GM18867 (cell line): ENCODE results near the gene FLVCR2.
"Not testable (repeated sequence)": the region's sequence is repeated elsewhere in the genome, so short reads cannot be mapped to it uniquely, and the experiment has no call there.

Source experiments
- ATAC-seq: cut with Tn5 transposase; IDR thresholded peaks from one replicate; pipeline ENCODE4 v1.9.1; 2021; ENCODE audit warnings: mild to moderate bottlenecking, moderate library complexity; ENCODE audit not compliant: unreplicated experiment

The FLVCR2 gene

DNA sequence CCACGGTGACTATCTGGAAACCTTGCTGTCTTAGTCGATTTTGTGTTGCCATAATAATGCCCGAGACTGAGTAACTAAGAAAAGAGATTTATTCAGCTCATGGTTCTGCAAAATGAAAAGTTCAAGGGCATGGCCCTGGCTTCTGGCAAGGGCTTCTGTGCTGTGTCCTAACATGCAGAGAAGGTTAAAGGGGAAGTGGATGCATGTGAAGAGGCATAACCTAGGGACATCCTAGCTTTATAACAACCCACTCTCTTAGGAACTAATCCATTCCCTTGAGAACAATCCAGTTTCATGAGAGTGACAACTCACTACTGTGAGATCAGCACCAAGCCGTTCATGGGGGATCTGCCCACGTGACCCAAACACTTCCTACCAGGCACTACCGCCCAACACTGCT is 11.5 kb downstream of the FLVCR2 start:
- no peak for ATAC-seq

DNA sequence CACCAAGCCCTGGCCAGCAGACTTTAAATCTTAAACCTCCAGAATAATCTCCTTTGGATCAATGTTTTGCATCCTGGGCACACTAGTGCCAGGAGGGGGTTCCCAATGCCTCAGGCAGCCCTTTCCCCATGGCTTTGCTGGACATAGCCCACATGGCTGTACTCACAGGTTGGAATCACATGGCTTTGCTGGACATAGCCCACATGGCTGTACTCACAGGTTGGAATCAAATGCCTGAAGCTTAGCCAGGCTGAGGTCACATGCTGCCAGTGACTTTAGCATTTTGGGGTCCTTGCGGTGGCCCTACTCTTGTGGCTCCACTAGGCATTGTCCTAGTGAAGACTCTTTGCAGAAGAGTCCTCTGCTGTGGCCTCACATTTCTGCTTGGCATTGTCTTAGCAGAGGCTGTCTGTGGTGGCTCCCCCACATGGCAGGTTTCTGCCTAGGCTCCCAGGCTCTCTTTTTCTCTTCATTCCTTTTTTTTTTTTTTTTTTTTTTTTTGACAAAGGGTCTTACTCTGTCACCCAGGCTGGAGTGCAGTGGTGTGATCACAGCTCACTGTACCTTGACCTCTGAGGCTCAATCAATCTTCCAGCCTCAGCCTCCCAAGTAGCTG is 13.0 kb downstream of the FLVCR2 start:
- no peak for ATAC-seq

DNA sequence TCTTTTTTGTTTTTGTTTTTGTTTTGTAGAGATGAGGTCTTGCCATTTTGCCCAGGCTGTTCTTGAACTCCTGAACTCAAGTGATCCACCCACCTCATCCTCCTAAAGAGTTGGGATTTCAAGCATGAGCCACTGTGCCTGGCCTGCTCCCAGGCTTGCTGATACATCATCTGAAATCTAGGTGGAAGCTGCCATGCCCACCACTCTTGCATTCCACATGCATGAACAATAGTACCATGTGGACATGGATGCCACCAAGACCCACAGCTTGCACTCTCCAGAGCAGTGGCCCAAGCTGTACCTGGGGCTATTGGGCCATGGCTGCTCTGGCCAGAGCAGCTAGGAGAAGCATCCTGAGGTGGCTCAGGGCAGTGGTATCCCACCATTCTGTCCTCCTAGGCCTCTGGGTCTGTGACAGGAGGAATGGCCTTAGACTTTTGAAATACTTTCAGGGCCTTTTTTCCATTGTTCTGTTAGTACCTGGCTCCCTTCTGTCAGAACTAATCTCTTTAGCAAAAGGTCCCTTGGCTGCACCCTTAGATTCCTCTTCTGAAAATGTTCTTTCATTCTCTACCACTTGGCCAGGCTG is 13.7 kb downstream of the FLVCR2 start:
- no peak for ATAC-seq

DNA sequence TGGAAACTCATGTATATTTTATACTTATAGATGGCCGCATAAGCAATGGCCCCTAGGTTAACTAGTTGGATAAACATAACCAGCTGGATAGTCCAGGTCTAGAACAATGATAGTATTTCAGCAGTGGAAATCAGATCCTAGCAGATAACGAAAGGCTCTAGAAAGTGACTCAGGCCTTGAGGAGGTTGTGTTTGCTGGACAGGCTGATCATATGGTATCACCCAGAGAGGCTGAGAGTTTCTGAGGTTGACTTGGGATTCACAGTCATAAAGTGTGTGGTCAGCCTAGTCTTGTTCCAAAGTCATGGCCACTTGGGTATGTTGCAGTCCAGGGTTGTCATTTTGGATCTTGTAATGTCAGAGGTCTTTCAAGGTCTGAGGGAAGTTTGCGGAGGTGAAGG is 16.8 kb downstream of the FLVCR2 start:
- ATAC-seq, result no peak

DNA sequence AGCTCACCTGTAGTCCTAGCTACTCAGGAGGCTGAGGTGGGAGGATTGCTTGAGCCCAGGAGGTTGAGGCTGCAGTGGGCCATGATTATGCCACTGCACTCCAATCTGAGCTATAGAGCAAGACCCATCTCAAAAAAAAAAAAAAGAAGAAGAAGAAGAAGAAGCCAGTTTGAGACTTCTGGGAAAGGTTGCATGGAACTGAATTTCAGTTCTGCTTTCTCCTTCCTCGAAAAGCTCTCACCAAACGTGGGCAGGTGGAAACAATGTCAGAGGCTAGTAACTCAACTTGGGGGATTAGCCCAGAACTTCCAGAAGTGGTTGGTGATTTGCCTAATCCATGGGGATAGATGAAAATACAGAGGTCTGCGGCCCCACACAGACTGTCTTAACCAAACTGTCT is 18.7 kb downstream of the FLVCR2 start:
- no peak for ATAC-seq

DNA sequence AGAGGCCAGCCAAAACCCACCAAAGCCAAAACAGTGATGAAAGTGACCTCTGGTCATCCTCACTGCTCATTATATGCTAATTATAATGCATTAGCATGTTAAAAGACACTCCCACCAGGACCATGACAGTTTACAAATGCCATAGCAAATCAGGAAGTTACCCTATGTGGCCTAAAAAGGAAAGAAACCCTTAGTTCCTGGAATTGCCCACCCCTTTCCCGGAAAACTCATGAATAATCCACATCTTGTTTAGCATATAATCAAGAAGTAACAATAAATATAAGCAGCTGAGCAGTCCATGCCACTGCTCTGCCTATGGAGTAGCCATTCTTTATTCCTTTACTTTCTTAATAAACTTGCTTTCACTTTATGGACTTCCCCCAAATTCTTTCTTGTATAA is 21.7 kb downstream of the FLVCR2 start:
- not testable (repeated sequence) for ATAC-seq

DNA sequence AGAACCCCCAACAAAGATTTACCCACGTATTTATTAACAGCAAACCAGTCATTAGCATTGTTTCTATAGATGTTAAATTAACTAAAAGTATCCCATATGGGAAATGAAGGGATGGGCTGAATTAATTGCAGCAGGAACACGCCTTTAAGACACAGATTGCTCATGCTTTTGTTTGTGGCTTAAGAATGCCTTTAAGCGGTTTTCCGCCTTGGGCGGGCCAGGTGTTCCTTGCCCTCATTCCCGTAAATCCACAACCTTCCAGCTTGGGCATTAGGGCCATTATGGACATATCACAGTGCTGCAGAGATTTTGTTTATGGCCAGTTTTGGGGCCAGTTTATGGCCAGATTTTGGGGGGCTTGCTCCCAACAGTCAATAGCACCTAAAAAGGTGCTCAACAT is 22.6 kb downstream of the FLVCR2 start:
- ATAC-seq, result not testable (repeated sequence)

DNA sequence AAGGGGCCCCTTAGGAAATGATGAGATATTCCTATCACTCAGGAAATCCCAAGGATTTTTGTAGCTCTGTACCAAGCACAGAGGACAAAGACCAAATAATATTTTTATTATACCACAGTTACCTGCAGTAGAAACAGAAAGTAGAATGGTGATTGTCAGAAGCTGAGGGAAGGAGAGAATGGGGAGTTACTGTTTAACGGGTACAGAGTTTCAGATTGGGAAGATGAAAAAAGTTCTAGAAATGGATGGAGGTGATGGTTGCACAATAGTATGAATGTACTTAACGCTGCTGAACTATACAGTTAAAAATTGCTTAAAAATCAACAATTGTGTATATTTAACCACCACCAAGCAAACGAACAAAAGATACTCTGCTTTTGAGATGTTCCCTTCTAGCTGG is 24.1 kb downstream of the FLVCR2 start:
- no peak for ATAC-seq

DNA sequence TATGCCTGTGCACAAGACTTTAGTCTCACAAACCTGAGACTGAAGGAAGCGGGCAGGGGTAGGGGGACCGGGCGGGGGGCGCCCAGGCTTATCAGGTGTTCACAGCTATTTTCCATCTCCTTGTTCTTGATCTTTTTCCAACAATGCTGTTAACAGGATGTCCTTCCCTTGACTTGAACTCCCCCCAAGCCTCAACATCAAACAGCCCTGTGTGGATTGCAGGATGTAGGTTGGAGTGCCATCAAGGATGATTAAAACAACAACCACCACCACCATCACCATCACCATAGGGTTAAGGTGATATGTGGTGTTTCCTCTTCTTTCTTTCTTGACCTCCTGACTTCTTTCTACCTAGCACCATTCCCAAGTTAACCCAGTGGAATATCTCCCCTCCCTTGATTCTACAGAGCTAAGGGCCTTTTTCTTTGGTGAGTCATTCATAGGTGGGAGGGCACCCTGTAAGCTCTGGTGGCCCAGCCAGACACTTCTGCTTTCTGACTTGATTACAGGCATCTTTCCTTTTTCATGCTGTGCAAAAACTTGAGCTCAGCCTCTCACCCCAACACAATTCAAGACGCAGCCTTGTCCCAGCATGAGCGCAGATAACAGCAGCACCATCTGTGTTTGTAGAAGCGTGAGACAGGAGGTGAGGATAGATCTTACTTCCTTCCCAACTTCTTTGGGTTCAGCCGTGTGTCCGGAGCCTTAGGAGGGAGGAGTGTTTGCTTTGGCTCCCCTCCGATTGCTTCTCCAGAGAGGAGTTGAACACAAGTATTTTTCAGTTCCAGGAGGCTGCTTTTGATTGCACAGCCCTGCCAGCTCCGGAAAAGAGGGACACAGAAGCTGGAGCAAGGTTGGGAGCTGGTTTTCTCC is 26.8 kb downstream of the FLVCR2 start:
- ATAC-seq, result no peak

DNA sequence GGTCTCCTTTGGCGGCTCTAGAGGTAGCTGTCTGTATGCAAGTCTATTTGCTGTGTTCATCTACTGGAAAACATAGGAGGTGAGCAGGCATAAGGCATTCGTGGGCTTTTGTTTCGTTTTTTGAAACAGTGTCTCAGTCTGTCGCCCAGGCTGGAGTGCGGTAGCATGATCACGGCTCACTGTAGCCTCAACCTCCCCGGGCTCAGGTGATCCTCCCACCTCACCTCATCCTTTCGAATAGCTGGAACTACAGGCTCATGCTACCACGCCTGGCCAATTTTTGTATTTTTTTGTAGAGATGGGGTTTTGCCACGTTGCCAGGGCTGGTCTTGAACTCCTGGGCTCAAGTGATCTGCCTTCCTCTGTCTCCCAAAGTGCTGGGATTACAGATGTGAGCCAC is 27.5 kb downstream of the FLVCR2 start:
- no peak for ATAC-seq

DNA sequence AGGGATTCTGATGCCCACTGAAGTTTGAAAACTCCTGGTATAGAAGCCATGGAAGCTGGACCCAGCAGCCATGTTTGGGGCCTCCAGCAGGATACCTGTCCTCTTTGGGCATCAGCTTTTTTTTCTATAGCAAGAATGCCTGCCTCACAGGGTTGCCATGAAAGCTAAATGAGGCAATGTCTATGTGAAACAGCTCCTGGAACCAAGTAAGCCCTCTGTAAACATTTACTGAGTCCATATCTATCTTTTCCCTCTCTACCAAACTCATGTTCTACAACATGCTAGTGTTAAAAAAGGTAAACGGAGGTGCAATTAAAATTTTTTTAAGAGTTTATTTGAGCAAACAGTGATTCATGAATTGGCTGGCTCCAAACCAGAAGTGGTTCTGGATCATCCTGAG is 28.6 kb downstream of the FLVCR2 start:
- no peak for ATAC-seq

DNA sequence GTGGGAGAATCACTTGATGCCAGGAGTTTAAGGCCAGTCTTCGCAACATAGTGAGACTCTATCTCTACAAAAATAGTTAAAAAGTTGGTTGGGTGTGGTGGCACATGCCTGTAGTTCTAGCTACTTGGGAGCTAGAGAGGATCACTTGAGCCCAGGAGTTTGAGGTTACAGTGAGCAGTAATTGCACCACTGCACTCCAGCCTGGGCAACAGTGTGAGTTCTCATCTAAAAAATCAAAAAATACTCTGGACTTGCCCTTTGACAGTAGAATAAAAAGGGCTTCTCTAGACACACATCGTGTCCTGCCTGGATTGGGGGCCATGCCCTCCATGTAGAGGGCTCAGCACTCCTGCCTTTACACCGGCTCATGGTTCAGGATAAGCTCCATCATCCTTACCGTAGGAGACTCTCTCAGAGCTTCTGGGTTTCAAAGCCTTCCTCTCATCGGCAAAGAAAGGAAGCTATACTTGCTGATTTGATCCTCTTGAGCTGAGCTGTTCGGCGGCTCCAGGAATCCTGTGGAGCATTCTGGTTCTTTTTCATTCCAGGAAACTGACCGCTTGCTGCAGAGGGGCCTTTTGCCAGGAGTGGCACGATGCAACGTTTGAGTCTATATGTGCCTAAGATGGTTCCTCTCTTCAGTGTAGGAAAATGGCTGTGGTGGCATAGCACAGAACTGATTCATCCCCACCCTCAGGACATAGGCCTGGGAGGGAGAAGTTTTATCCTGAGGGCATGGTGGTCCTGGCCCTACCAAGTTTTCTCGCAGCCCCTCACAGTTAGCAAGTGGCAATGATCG is 29.6 kb downstream of the FLVCR2 start:
- no peak for ATAC-seq

DNA sequence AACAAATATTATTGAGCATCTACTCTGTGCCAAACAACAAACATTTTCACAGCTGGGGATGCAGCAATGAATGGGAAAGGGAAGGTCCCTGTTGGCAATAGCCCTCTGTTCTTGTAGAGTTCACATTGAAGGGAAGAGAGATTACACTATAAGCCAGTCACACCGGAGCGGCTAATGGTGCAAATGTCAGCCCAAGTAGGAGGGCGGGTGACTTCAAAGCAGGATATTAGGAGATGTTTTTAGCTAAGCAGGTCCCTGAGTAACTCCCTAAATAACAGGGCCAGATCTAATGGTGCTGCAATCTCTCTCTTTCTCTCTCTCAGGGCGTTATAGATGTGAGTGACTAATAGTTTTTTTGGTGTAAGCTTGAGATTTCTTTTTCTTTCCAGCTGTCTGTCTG is 30.7 kb downstream of the FLVCR2 start:
- no peak for ATAC-seq

DNA sequence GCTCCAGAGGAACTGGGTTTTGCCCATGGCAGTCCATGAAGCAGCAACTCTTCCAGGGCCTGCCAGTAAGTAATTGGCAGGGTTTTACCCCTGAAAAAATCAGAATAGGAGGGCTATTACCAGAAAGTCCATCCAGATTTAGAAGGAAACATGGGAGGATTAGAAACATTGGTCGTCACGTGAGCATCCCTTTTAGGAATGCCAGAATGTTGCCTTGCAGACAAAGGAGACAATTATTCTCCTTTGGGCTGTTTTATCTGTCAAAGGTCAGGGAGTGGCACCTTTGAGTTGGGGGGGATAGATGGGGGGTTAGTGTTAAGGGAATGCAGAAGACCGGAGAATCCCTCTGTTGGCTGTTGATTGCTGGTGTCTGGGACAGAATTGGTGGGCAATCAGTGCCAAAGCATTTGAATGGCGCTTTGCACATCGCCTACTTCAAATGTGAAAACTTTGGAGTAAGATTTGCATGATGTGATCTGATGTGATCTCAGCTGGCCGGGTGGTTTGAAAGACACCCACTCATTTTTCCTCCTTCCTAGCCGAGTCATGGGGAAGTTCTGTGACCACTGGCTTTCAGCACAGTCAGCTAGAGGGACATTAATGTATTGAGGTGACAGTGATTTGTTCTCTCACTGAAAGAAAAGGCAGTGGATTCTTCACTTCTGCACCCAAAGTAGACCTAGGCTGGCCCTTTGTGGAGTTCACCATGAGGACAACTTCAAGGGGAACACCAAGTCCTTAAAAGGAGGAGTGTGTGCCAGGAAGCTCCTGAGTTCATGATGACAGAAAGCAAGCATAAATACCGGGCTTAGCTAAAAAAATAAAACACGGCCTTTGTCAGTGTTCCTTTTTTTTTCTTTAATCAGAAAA is 31.4 kb downstream of the FLVCR2 start:
- ATAC-seq, result no peak

DNA sequence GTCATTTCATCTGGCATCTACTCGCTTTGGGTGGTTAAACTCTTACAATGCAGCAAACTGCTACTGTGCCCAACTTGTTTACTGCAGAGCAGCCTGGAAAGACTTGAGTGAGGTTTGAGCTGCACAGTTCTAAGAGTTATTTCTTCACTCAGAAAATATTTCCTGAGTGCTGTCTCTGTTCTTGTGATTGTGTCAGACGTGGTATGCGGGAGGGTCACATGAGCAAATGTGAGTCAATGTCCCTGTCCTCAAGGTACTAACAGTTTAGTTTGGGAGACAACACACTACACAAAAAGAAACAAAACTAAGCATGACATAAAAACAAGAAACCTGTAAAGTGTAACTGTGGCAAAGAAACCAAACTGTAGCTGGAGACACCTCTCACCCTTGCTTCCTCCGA is 32.4 kb downstream of the FLVCR2 start:
- no peak for ATAC-seq

DNA sequence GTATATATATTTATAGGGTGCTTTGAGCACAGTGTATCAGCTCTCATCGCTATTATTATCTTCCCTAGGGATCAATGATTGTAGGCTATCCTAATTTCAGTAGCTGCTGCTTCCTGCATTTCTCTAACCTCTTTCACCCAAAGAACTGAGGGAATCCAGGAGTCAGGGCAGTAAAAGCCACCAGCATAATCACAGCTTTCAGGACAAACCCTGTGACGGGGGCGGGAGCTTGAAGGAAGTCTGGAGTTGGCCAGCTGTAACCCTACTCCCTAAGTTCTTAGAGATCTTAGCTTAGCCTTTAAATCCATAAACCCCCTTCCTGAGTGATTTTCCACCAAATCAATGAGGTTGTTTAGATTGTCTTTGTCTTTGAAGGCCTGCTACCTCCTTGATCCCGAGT is 33.7 kb downstream of the FLVCR2 start:
- ATAC-seq, result no peak

DNA sequence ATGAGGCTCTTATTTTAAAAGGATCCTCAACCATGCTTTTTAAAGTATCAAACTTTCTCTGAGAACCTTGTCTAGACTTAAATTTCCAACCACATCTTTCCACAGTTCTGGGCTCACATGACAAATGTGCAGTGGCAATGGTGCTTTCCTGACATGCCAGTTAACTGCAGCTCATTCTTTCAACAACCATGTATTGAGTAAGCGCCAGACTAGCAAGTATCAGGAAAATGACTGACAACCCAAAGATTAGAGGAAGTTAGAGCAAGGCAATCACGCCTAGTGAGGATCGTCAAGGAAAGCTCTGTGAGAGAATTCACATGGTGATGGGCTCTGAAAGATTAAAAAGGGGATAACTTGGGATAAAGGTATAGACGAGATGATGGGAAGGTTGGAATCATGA is 35.8 kb downstream of the FLVCR2 start:
- ATAC-seq, result no peak

DNA sequence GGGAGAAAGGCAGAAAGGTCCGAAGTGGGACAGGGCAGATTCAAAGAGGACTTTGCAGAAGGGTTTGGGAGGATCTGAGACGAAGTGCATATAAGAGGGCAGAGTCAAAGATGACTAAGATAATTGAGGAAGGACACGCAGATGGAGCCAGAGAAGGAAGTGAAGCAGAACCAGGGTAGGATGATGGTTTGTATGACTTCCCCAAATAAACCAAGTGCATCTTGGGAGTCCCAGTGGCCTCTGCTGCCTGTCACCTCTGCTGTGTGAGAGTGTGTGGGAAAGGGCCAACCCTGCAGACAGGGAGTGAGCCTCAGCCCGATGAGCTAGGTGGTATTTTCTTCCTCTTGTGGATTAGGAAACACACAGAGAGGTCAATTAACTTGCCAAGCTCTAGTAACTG is 36.8 kb downstream of the FLVCR2 start:
- no peak for ATAC-seq

DNA sequence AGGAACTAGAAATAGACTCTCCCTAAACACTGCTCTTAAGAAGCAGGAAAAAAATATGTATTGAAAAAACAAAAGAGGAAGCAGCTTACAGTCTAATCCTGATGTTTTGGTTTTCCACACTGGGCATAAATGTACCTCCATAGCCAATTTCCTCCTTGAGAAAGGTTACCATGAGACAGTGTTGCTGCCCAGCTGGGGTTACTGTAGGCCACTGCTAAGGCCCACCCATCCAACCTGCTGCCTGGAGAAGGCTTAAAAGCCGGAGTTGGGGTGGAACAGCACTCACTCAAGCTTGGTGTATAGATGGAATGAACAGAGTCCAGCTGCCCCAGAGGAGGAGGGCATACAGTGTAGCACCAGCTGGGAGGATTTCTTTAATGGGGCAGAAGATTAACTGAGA is 41.1 kb downstream of the FLVCR2 start:
- no peak for ATAC-seq

DNA sequence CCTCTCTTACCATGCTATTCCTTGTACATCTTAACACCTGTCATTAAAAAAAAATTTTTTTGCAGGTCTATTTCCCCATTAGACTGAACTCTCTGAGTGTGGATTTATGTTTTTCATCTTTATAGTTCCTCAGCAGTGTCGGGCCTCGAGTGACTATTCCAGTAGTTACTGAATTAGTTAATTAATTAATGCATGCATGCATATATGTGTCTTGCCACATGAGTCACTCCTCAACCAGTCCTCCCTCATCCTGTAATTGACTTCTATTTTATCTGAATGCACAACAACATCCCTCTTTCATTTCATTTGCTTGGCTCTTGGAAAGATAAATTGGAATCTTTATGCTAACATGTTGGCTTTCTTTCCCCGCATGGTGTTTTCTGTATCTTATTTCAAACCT is 46.6 kb downstream of the FLVCR2 start:
- no peak for ATAC-seq

DNA sequence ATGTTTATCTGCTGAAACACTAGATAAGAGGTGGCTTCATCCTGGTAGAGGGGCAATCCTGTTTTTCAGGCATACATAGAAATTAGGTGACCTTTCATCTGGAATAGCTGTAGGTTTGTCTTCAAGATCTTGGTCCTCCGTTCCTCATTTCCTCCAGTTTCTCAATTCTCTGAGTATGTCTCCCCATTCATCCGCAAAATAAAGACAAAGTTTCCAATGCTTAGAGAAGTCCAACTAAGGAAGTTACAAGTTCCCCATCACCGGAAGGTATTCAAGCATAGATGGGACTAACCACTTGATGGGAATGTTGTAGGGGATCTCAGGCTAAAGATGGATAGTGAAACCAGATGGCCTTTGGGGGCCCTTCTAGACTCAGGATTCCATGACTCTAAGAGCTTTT is 48.0 kb downstream of the FLVCR2 start:
- no peak for ATAC-seq
